Activated CD4-positive, alpha-beta T cell treated with anti-CD3 and anti-CD28 coated beads, Interleukin-10, Interleukin-2, amounts not matched to agents 100 ng/mL and 50 ng/mL, durations not matched to agents 16 hours and 8 hours (primary cell): ENCODE measurements around the gene PRKCZ.
"Not testable (repeated sequence)": the region's sequence is repeated elsewhere in the genome, so short reads cannot be mapped to it uniquely, and the experiment has no call there.

Experiments used
- DNase-seq: peaks from one replicate; pipeline ENCODE4 v3.0.0-alpha.2; 2020

PRKCZ gene

GRCh38 chr1:2104621-2105427 lies 54.6 kb downstream of the PRKCZ start:
- no peak for DNase-seq

GRCh38 chr1:2105781-2106524 lies 55.7 kb downstream of the PRKCZ start:
- DNase-seq, result no peak

DNA sequence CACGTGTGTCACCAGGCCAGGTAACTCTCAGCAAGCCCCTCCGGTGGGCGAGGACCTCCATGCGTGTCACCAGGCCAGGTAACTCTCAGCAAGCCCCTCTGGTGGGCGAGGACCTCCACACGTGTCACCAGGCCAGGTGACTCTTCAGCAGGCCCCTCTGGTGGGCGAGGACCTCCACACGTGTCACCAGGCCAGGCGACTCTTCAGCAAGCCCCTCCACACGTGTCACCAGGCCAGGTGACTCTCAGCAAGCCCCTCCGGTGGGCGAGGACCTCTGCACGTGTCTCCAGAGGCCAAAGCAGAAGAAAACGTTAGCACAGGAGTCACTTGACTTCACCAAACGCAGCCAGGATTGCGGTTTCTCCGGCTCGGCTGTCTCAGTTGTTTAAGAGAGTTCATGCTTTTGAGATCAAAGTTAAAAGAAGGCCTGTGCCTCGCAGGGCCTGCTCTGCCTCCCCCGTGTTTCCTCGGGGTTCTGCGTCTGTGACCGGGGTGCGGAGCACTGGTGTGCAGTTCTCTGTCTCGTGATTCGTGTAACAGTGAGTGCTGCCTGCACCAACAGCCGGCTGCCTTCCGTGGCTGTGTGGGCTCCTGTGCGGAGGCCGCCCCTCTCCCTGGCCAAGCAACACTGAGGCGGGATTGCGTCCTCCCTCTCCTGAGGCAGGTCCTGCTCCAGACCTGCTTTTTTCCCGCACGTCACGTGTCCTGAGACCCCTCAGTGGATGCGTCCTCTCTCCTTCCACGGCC lies 56.6 kb downstream of the PRKCZ start:
- no peak for DNase-seq

DNA sequence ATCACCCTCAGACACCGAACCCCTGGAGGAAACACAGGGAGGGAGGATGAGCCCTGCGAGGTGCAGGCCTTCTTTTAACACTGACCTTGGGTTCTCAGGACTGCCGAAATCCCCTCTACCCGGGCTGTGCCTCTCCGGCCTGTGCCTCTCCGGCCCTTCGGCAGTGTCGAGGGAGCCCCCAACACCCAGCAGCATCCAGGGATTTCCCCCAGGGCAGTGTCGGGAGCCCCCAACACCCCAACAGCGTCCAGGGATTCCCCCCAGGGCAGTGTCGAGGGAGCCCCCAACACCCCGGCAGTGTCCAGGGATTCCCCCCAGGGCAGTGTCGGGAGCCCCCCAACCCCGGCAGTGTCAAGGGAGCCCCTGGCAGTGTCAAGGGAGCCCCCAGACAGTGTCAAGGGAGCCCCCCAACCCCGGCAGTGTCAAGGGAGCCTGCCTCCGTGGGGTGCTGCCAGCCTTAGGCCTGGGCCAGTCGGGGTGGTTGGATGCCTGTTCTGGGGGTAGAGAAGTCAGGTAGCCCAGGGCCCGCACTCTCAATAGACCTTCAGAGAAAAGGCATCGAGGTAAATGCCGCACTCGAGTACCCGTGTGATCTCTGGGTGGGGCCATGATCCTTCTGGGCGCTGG lies 57.5 kb downstream of the PRKCZ start:
- no peak for DNase-seq

DNA sequence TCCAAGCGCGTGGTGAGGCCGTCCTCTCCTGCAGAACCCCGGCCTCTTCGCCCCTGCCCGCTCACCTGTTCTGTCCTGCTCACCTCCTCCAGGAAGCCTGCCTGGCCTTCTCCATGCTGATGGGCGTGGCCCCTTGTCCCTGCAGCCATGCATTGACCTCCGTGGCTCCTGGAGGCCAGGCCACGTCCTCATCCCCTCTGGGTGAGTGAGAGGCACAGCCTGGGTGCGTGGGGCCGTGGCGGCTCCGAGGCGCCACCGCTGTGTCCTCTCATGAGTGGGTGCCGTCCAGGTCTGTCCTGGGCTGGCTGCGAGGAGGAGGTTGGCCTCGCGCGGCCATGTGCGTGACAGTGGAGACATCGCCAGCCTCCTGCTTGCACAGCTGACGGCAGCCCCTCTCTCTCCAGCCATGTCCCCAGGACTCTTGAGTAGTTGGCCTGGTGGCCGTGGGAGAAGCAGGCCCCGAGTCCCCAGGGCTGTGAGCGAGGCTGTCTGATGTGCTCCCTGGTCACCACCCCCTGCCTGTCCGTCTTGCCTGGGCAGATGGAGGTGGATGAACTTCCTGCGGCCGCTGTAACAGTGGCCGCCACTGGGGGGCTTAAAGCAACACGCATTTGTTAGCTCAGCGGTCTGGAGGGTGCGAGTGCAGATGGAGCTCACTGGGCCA lies 58.1 kb downstream of the PRKCZ start:
- peak; percentile 16 for DNase-seq

DNA sequence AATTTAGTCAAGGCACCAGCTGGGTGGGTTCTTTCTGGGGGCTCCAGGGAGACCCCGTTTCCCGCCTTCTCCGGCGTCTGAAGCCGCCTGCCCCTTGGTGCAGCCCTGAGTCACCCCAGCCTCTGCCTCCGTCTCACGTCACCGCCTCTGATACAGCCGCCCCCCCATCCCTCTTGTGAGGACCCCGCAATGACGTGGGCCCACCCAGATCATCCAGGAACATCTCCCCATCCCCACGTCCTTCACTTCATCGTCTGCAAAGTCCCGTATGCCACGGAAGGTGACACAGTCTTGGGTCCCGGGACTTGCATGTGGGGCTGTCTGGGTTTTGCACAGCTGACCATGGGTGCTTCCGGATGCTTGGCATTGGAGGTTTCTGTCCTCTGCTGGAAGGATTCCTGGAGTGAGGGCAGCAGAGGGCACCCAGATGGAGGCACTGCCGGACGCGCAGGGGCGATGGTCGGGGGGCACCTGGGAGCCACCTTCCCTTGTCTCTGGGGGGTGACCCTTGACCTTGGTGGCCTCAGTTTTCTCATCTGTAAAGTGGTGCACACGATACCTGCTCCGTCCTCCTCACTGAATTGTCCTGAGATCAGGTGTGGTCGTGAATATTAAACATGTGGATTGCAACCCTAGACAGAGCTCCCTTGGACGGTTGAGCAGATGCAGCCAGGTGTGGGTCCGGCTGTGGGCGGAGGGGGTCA lies 58.8 kb downstream of the PRKCZ start:
- DNase-seq, result no peak

GRCh38 chr1:2109581-2110021 lies 59.4 kb downstream of the PRKCZ start:
- no peak for DNase-seq

GRCh38 chr1:2110191-2110737 lies 60.1 kb downstream of the PRKCZ start:
- DNase-seq, result no peak

DNA sequence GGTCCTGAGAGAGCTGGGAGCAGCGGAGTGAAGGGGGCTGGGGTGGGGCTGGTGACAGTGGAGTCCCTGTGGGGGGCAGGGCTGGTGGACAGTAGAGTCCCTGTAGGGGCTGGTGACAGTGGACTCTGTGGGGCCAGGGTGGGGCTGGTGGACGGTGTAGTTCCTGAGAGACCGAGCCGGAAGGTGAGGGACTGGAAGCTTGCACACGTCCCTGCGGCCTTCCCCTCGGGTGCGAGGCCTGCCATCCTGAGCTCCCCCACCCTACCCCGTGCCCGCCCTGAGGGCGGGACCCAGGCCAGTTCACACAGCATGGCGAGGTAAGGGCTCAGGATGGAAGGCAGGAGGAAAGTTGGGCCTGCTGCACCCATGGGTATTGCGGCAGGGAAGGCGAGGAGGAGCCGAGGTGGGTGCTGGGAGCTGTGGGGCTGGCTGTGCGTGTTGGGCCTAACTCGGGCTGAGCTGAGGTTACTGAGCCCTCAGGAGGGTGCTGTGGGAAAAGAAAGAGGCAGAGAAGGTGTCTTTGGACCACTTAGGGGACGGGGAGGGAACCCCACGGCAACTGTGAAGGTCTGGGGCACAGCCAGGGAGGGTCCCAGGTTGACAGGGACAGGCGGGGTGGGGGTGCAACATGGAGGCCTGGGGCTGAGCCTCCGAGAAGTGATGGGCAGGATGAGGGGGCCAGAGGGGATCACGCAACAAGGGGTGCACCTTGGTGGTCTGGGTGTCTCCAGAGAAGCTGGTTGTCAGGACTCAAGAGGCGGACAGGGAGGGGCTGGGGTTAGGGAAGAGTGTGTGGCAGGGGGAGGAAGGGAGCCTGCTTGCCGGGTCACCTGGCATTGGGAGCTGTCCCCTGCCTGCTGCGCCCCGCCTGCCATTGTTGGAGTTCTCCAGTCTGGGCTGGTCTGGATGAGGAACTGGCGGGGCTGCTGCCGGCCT lies 60.8 kb downstream of the PRKCZ start:
- DNase-seq, result no peak

DNA sequence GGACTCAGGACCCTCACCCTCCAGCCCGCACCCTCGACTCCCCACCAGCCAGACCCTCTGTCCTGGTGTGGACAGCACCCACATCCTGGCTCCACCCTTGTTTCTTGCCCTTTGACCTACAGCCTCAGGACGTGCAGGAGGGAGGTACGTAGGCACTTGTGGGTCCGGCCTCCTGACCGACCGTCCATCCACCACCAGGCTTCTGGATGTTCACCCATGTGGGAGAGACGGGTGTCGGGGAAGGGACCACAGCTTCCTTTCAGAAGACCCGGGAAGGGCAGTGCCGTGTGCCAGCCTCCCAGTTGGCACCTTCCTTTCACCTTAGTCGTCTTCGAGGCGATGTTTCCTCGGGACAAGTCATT lies 61.4 kb downstream of the PRKCZ start:
- no peak for DNase-seq

- no peak for DNase-seq
Measured at GRCh38 chr1:2112280-2112701, 62.1 kb downstream of the PRKCZ start.

DNA sequence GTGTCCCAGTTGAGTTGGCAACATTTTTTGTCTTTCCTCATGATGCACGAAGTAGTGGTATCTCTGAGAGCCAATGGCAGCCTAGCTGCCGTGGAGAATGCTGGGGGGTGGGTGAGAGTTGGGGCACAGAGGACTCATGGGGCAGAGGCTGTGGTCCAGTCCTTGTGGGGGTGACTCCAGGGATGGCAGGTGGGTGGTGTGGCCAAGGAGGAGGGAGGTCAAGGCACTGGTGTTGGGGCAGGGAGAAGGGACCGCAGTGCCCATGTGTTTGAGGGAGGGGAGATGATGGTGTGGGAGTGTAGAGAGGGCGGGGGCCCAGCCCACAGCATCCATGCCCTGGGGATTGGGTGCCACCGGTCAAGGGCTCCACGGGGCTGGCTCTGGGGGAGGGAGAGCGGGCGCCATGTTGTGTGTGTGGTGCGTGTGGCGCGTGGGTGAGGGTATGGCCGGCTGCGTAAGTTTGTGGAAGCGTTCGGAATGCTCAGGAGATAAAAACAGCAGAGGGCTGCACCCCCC lies 63.5 kb downstream of the PRKCZ start:
- no peak for DNase-seq

- DNase-seq, result not testable (repeated sequence)
Measured at GRCh38 chr1:2114635-2115007, 64.4 kb downstream of the PRKCZ start.

DNA sequence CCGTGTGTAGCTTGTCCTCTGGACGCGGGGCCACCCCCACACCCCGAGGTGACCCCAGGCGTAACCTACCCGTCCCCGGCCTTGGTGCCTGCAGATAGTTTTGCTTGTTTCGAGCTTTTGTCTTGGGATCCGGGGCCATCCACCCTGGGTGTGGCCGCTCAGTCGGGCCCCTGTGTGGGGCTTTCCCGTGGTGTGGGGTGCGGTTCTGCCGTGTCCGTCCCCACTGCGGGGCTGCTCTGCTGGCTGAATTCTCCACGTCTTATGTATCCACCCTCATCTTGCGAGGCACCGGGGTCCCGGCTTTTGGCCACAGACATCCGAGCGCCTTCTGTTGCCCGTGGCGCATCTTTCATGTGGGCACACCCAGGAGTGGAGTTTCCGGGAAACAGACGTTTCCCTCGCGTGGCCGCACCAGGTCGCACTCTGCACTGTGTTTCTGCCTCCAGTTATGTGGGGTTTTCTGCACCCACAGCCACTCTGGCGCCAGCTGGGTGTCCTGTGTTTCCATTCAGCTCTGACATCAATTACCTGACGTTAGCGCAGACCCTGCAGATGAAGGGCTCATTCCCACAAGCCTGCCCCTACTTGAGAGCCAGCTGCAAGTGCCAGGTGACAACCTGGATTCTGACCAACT lies 64.9 kb downstream of the PRKCZ start:
- no peak for DNase-seq

- no peak for DNase-seq
Measured at GRCh38 chr1:2115702-2116341, 65.6 kb downstream of the PRKCZ start.

DNA sequence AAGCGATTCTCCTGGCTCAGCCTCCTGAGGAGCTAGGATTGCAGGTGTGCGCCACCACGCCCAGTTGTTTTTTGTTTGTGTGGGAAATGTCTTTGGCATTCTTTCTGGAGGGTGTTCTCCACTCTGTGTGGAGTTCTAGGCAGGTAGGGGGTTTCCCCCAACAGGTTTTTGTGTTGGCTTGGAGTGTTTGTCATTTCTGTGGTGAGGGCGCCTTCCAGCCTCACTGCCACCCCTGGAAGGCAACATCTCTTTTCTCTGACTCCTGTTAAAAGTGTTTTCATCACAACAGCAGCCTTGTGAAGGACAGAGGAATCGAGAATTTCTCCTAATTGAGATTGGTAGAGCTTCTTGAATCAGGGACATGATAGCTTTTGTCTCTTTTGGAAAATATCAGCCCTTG lies 69.7 kb downstream of the PRKCZ start:
- no peak for DNase-seq

DNA sequence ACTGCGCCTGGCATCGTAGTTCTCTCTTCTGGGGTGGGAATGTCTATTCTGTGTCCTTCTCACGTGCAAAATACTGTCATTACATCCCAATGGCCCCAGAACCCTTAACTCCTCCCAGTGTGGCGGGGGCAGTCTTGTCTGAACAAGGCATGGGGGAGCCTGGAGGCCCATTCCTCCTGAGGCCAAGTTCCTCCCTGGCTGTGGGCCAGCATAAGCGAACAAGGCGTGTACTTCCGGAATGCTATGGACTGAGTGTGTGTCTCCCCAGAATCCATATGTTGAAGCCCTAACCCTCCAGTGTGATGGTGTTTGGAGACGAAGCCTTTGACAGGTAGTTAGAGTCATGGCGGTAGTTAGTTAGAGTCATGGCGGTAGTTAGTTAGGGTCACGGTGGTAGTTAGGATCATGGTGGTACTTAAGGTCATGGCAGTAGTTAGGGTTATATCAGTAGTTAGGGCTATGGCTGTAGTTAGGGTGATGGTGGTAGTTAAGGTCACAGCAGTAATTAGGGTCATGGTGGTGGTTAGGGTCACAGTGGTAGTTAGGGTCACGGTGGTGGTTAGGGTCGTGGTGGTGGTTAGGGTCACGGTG lies 71.0 kb downstream of the PRKCZ start:
- no peak for DNase-seq

DNA sequence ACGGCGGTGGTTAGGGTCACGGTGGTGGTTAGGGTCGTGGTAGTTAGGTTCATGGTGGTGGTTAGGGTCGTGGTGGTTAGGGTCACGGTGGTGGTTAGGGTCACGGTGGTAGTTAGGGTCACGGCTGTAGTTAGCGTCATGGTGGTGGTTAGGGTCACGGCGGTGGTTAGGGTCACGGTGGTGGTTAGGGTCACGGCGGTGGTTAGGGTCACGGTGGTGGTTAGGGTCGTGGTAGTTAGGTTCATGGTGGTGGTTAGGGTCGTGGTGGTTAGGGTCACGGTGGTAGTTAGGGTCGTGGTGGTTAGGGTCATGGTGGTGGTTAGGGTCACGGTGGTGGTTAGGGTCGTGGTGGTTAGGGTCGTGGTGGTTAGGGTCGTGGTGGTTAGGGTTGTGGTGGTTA lies 71.6 kb downstream of the PRKCZ start:
- DNase-seq, result not testable (repeated sequence)
